GM19025 (cell line): ENCODE measurements around the gene CTNNA2.

Experiments
- ATAC-seq: cut with Tn5 transposase; IDR thresholded peaks from one replicate; pipeline ENCODE4 v1.9.1; 2021; ENCODE audit warnings: mild to moderate bottlenecking, low read depth, moderate library complexity; ENCODE audit not compliant: unreplicated experiment

CTNNA2 gene

DNA sequence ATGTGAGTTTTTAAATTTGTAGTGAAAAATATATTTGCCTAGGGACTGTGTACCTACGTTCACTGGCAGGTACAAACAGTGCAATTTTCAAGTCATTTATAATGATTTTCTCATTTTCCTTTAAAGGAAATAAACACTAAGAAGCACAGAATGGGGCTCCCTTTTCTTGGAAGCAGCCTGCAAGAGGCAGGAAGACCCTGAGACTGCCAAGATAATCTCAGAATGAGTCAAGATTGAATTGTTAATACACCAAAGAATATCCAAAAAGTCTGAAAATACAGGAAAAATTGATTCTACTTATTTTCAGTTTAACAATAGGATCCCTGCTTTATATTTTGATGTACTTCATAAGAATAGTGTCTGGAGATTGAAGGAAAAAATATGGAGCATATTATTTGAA lies 331.2 kb downstream of the CTNNA2 start:
- ATAC-seq, result no peak

DNA sequence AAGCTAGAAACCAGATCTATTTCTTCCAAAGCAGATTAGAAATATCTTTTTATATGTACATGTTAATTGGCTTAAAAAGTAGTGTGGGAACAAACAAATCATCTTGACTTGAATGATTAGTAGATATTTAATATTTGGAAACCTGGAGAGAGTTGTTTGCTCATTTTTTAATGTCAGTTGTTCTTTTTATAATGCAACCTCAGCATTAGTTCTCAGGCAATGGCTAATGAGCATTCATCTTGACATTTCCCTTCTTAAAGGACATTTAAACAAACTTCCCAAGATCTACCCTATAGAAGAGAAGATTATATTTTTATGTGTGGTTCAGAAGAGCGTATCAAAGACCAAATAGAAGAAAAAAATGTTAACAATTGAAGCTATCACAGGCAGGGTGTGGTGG lies 334.0 kb downstream of the CTNNA2 start:
- no peak for ATAC-seq

DNA sequence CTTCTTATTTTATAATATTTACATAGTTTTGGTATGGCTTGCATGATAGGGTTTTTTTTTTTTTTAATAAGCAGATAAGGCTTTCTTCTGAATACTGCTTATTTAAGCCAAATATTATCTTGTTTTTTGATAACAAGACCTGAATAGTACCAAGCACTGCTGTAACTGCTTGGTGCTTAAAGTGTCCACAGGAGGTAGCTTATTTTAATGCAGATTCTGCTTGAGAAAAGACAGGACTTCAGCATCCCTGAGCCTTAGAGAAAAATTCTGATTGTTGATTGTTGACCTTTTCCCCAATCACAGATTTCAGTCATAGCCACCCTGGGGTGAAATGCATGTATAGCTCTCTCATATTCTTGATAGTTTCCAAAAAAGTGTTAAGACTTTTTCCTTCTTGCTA lies 336.4 kb downstream of the CTNNA2 start:
- ATAC-seq, result no peak

DNA sequence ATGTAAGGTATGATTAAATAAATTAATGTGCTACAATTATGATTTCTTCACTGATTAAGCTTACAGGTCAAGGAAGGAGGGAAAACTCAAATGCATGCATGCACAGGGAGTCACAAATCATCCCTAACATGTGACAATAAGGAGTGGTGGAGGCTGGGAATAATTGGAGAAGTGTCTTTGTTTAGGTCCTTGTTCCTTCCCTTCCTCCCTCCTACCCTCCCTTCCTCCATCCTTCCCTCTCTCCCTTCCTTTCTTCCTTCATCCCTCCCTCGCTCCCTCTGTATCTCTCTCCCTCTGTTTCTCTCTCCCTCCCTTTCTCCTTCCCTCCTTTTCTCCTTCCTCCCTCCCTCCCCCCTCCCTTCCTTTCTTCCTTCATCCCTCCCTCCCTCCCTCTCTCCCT lies 337.1 kb downstream of the CTNNA2 start:
- ATAC-seq, result no peak

DNA sequence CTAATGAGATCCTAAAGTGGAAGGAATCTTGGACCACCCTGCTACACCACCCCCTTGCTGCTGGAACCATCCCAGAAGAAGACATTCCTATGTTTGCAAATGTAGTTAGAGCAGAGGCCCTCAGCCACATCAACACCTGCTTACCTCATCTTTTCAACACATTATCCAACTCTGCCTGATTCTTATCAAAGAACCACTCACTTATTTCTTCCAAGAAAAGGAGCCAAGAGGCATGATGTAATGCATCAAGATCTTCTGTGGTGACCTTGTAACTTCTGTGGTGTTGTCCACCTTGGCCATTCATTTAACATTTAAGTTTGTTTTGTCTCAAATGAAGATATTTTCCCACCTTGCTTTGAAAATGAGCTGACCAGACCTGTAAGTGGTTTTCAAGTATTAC lies 338.1 kb downstream of the CTNNA2 start:
- no peak for ATAC-seq

DNA sequence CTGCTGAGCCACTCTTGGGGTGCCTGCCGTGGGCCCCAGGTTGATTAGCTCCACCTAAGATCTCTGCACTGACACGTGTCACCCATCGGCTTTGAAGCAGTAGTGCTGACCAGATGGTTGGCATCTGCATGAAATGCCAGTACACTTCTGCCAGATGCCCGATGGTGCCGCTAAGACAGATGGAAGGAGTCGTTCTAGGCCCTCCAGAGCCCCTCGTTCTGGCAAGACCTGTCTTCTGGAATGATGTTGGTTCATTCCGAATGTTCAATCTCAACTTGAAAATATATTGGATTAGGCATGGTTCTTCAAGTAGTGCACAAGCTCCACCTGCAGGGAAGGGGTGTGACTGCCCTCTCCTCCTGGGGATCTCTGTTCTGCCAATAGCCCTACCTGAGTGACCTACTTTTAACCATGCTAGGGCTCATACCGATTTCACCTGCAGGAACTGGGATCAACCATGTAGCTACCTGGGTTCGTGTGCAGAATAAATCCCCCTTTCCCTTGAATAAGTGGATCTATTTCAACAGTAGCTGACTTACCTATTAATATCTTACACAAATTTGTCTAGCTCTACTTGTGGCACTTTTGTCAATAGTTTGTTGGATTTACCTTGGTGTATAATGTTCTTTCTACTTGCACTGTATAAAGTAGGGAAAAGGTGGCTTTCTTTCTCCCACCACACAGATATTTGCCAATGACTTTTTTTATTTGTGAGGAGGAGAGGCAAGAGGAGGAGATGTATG lies 342.6 kb downstream of the CTNNA2 start:
- no peak for ATAC-seq

DNA sequence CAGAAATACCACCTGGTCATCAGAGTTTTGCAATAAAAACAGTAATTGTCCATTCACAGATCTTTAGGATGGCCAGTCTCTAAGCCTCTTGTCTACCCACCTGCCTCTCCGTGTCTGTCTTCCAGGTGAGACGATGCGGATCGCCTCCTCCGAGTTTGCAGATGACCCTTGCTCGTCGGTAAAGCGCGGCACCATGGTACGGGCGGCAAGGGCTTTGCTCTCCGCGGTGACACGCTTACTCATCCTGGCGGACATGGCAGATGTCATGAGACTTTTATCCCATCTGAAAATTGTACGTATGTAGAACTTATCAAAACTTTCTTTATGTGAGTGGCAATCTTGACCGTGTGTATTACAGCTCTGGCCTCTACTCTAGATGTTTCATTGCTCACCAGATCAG lies 345.0 kb downstream of the CTNNA2 start:
- no peak for ATAC-seq

DNA sequence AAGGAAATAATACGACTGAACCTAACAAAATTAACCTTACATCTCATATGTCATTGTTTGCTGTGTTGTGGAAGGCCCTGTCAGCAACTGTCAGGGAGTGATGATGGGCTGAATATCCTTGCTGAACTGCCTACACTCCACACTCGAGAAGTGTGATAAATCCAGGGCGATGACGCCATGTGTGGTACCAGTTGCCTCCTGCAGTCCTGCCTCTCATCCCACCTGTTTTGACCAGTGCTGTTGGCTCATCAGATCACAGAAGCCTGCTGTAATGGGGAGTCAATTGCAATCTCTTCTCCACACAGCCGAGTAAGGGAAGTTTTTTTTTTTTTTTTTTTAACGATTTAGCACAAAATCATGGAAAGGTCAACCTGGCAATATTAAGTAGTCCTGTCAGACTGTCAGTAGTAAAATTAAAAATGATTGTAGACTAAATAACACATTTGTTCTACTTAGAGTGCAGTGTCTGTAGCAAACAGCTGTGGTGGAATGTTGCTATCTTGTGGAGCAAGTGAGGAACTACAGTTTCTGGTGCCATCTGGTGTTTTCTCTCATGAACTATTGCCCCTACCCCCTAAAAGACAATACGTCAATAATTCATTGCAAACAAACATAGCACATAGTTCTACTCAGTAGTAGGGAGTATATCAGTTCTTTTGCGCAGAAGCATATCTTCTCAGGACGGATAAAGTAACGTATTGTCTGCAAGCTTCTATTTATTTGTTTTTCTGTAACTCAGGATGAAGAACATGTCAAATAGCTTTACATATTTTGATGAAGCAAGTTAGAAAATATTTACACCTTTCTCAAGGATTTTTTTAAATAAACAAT lies 347.6 kb downstream of the CTNNA2 start:
- no peak for ATAC-seq

DNA sequence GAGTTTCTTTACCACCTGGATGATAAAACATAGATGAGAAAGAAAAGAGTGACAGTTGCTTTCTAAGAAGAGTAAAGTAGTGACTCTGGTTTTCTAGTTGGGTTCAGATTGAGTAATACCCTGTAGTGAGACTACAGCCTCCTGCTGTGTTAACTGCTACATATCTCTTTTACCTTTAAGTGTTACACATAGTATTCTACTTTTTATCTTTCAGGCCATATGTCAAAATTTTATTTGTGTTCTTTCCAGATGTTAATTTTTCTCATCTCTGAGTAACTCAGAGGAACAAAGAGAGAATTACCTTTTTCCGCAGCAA lies 348.2 kb downstream of the CTNNA2 start:
- ATAC-seq, result no peak

DNA sequence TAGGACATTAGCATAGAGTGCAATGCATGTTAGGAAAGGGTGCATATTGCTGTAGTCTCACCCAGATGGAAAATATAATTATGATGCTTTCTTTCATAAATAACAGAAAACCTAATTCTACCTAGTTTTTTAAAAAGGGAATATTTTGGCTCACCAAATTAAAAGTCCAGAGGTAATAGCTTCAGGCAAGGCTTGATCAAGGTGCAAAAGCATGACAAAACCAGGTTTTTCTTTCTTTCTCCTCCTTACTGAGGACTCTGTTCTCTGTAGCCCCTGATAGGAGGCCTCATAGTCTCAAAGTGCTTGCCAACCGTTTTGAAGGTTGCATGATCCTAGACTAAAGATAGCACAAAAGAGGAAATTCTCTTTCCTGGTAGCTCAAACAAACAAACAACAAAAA lies 349.9 kb downstream of the CTNNA2 start:
- ATAC-seq, result no peak

DNA sequence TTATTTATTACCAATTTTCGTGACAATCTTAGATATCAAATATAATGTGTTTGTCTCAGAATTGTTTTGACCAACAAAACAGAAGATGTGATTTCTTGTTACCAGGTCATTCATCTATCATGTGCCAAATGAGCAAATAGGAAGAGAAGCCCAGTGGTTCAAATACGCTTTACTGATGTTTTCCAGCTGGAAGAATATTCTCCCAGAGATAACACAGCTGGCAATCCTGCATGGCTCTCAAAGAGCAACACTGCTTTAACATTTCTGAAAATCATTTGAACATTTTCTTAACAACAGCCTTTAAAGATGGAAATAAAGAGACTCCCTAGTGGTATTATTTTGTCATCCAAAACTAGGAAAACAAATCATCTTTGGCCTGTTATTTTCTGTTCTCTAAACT lies 359.8 kb downstream of the CTNNA2 start:
- no peak for ATAC-seq

DNA sequence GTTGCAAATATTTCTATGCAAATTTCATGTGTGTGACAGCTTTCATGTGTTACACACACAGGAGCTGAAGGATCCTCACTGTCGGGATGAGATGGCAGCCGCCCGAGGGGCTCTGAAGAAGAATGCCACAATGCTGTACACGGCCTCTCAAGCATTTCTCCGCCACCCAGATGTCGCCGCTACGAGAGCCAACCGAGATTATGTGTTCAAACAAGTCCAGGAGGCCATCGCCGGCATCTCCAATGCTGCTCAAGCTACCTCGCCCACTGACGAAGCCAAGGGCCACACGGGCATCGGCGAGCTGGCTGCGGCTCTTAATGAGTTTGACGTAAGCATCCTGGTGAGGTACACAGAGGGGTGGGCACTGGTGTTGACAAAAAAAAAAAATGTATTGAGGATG lies 361.2 kb downstream of the CTNNA2 start:
- no peak for ATAC-seq

DNA sequence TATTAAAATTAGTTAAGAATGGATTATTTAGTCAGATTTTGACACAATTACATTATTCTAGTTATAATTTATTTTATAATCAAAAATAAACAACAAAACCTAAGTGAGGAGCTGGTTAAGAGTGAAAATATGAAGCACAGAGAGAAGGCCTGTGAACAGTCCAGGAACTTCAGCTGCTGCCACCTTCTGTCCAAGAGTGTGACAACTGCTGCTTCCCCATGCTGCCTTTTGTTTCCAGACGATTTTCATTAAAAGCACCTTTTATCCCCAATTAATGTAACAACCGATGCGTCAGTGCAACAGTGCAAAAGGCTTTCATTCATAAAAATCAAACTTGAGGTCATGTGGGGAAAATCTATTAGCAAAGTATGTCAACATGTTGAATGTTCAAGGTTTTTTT lies 363.6 kb downstream of the CTNNA2 start:
- ATAC-seq, result no peak

DNA sequence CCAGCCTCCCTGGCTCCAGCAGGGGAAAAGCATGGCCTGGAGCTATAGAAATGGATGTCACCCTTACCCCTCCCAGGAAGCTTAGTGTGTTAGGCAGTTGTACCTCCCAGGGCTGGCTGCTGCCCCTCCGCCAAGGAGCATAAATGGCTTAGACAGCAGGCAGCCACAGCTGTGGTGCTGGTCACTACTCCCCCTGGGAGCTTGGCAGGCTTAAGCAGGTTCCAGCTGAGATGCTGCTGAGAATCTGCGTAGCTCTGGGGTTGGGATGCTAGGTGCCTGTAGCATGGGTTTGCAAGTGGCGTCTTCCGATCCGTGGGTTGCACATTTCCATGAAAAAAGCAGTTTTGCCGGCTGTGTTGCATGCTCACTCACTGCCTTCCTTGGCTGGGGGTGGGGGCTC lies 369.7 kb downstream of the CTNNA2 start:
- ATAC-seq, result no peak

DNA sequence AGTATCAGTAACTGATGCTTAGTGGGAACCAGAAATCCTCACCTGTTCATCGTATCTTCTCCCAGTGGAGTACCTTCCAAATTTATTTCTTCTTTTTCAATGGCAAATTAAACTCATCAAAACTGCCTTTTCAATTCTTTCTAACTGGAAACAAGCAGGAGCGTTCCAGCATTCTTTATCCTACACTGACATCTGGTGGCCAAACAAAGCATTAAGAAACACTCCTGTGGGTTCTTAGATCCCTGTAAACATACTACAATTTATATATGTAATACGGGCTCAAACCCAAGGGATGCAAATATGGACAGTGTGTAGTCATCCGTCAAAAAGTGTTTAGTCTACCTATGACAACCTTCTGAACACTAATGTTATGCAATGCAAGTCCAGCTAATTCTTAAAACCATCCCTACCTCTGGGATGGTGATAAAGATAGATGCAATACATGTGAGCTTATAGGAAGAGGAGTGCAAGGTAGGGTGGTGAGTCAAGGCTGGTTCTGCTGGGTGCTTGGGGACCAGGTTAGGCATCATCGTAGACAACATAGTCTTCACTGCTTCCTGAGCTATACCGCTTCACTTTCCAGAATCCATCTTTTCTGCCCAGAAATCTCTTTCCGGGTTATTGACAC lies 375.0 kb downstream of the CTNNA2 start:
- ATAC-seq, result peak; percentile 66

DNA sequence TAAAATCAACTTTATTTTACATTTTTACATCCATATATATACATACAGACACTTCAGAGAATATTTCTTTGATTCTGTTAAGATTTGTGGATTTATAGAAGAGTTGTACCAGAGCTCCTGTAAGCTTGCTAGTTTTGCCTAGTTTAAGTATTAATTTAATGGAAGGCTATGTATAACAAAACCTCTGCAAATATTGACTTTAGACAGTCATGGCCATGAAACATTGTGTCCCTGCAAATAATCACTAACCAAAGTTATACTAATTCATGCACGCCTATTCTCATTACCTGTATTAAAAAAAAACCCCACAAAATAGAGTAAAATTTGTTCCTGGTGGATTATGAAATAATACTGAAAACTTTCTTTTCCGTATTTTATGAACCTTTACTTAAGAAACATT lies 379.3 kb downstream of the CTNNA2 start:
- ATAC-seq, result no peak

DNA sequence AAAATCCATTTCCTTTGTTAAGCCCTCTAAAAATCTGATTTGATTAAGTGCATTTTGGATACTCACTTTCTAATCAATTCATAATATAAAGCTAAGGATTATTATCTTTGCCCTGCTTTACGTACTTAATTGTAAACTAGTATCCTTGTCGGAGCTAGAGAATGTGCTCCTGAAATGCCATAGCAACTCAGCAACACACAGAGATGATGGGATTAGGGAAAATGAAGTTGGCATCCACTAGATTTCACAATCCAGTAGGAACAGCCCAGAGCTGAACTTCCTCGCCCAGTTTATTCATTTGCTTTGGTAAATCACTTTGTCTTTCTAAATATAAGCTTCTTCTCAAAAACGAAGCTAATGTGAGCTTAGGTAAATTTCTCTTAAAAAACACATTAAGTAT lies 386.3 kb downstream of the CTNNA2 start:
- ATAC-seq, result no peak

DNA sequence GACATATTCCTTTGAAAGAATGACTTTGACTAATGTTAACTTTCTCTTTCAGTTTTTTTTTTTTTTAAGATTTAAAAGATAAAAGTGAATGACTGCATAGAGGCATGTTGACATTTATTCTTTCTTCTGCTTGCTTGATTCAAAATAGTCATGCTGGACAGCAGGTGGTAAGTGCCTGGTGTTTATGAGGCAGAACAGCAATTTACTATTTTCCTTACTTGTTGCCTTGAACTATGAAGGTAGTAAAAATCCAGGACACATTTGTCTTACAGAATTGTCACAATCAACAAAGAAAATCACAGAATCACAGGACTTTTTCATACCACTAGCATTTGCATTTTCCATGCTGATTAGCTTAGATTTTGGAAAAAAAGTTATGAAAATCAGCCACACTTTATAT lies 388.3 kb downstream of the CTNNA2 start:
- ATAC-seq, result no peak

DNA sequence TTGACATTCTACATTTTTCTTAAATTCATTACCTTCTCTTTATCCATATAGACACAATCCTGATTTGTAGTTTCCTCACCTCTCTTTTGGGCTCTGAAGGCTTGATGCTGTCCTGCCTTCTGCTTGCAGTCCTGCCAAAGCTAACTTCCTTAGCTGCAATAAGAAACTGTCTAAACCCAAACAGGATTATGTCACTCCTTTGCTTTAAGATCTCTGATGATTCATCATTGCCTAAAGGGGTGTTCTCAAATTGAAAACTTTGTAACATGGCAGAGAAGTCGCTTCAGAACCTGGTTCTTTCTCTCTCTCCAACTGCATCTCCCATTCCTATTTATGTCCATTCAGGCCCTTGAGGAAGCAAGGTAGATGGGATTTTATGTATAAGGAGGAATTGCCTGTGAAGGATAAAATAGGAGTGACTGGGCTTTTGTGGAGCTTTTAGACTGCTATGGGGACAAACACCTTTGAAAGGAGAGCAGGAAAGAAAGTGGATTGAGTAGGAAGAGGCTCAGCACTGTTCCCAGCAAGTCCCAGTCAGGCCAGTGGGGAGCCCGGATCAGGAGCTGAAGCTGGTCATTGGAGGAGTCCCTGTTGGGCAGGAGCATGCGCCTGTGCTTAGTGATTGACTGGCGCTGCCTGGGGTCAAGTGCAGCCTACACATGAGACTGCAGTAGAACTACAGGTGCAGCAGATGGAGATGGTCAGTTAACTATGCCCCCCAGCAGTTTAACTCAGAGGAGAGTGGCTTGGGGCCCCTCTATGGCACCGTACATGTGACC lies 390.6 kb downstream of the CTNNA2 start:
- ATAC-seq, result no peak

DNA sequence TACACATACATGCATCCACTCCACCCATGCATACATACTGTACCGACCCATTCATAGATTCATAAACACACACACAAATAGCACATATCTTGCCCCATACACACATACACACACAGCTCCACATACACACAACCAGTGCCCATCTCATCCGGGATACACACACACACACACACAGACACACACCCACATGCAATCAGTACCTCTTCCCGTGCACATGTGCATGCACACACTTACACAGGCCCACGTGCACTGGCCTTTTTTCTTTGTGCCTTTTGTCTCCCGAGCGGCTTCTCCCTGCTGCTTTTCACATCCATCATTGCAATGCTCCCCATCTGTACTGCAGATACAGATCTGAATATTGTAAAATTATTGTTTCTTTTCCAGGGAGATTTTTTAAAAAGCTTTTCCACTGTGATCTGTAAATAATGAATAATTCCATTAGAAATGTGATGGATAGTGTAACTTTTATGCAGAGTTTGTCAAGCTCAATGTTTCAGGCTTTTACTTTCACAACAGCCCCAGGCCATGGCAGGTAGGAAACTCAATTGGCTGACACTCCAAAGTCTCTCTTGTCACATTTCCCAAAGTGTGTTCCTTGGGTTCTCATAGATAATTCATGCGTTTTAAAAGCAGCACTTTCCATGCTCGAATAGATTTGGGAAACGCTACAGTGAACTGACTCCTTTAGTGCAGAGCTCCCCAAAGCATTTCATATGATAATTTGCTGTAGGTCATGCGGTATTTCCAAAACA lies 393.5 kb downstream of the CTNNA2 start:
- no peak for ATAC-seq
